Cardiac muscle cell (in vitro differentiated cells and primary cell): Measurements from ENCODE around the gene IDS. TPM values are rescaled to one million over a fixed set of nuclear protein-coding genes. Genes with fewer than 3 reads are reported as not detected.
"Not testable (repeated sequence)": the region's sequence is repeated elsewhere in the genome, so short reads cannot be mapped to it uniquely, and the experiment has no call there.

Source experiments
- DNase-seq, 2 donors: peaks; one replicate each; pipeline versions ENCODE4 v3.0.0 to v3.0.0-alpha.2; 2010 to 2017; ENCODE audit warnings: low read depth in 1 of 2, low spot score in 1 of 2
- H3K27ac ChIP-seq: fragments of 200-600 bp; sonication (generic); 2 replicates; pipeline ENCODE4 v1.5.1; 2016
- H3K27me3 ChIP-seq: fragments of 200-600 bp; sonication (generic); 2 replicates; pipeline ENCODE4 v1.6.0; 2016; ENCODE audit warnings: control low read depth
- H3K36me3 ChIP-seq: fragments of 200-600 bp; sonication (generic); 2 replicates; pipeline ENCODE4 v1.5.1; 2016; ENCODE audit warnings: control low read depth
- H3K4me1 ChIP-seq: fragments of 200-600 bp; sonication (generic); 2 replicates; pipeline ENCODE4 v1.8.1; 2017; ENCODE audit warnings: low read depth, mild to moderate bottlenecking, mixed run types
- H3K4me3 ChIP-seq: fragments of 200-600 bp; sonication (generic); 2 replicates; pipeline ENCODE4 v1.5.1; 2016; ENCODE audit warnings: mild to moderate bottlenecking
- H3K9me3 ChIP-seq: fragments of 200-600 bp; sonication (generic); 2 replicates; pipeline ENCODE4 v1.5.1; 2017; ENCODE audit warnings: low read depth, mild to moderate bottlenecking, control low read depth
- CTCF ChIP-seq: IDR thresholded peaks from 2 replicates; pipeline ENCODE4 v1.5.1; 2012; ENCODE audit warnings: low read depth, mild to moderate bottlenecking, low read length
- polyA plus RNA-seq: library from polyadenylated mRNA; unstranded; fragments of >200 nt; fragmentation: Nextera tagmentation; extraction: Ambion mirVana; gene quantifications from 2 replicates; pipeline ENCODE4 v1.2.1, GENCODE V29; 2016
- total RNA-seq: library from RNA; depleted of rRNA; stranded (reverse); fragments of >200 nt; gene quantifications from 2 replicates; pipeline ENCODE4 v1.2.3, GENCODE V29; 2016

The IDS gene, protein sequence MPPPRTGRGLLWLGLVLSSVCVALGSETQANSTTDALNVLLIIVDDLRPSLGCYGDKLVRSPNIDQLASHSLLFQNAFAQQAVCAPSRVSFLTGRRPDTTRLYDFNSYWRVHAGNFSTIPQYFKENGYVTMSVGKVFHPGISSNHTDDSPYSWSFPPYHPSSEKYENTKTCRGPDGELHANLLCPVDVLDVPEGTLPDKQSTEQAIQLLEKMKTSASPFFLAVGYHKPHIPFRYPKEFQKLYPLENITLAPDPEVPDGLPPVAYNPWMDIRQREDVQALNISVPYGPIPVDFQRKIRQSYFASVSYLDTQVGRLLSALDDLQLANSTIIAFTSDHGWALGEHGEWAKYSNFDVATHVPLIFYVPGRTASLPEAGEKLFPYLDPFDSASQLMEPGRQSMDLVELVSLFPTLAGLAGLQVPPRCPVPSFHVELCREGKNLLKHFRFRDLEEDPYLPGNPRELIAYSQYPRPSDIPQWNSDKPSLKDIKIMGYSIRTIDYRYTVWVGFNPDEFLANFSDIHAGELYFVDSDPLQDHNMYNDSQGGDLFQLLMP
- total RNA-seq (26.5 and 38.6 TPM in 2 replicates), polyA plus RNA-seq (27.8 and 44.0 TPM in 2 replicates)

GRCh38 chrX:149504915-149505651 is at the start of gene IDS:
Gene IDS, minus strand, starts transcription at chrX:149505306. Its CDS starts 169 bp downstream, at chrX:149505137.
- peak within 1 kb of the TSS; percentile 60 for H3K27ac ChIP-seq
- peak; percentile 88 to 92 for DNase-seq
- no peaks in the 10 kb centered on the region for H3K36me3 ChIP-seq
- H3K27me3 ChIP-seq = no peaks in the 10 kb centered on the region
- no peak for TF ChIP-seq CTCF
- H3K4me1 ChIP-seq = no peaks in the 10 kb centered on the region
- peak within 1 kb of the TSS; percentile 55 for H3K4me3 ChIP-seq
- no peaks in the 10 kb centered on the region for H3K9me3 ChIP-seq

DNA sequence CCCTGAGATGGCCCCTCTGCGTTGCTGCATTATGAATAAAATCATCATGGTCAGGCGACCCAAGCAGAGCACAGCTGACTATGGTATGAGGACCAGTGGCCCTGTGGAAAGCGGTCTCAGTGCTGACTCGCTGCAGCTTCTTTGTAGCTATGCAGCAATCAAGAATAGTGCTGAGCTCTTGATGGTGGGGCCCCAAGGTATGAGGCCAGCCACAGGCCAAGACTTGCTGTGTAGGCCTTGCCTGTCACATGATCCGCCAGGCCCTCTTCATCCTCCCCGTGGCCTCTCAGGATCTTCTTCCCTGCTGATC is 46.8 kb upstream of the IDS start:
- not testable (repeated sequence) for H3K4me1 ChIP-seq, DNase-seq, H3K9me3 ChIP-seq, H3K27ac ChIP-seq, H3K27me3 ChIP-seq, H3K4me3 ChIP-seq, H3K36me3 ChIP-seq

GRCh38 chrX:149551245-149551938 is 46.3 kb upstream of the IDS start:
- H3K27me3 ChIP-seq, H3K4me3 ChIP-seq, H3K27ac ChIP-seq, H3K36me3 ChIP-seq, H3K9me3 ChIP-seq, H3K4me1 ChIP-seq, DNase-seq: not testable (repeated sequence)

GRCh38 chrX:149550454-149550853 is 45.3 kb upstream of the IDS start:
- not testable (repeated sequence) for H3K27ac ChIP-seq, DNase-seq, H3K9me3 ChIP-seq

DNA sequence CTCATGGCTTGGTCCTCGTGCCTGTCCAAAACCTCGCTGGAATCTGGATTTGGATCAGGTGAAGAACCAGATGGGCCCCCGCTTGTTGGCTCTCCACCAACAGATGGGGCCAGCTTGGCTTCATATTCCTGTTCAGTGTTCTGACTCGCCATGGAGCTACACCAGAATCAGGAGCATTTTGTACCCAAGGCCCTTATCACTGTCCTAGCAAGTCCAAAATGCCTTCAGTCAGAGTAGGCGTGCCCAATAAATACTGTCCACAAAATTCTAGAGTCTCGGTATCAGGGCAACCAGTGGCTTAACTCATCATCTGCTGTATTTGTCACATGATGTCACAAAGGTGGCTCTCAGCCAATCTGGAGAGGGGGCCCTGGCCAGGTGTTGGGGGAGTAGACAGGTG is 44.6 kb upstream of the IDS start, which contains the start of gene HSFX3:
Gene HSFX3 (minus strand): TSS at position 224 of the 400 bp plus-strand sequence. CDS start 72 bp downstream, at position 152.
- H3K27ac ChIP-seq, H3K4me1 ChIP-seq, H3K9me3 ChIP-seq, H3K4me3 ChIP-seq, H3K36me3 ChIP-seq, H3K27me3 ChIP-seq, DNase-seq: not testable (repeated sequence)

More at GRCh38 chrX:149550454-149550853, 45.3 kb upstream of the IDS start:
- H3K4me3 ChIP-seq, H3K36me3 ChIP-seq, H3K27me3 ChIP-seq, H3K4me1 ChIP-seq: not testable (repeated sequence)

DNA sequence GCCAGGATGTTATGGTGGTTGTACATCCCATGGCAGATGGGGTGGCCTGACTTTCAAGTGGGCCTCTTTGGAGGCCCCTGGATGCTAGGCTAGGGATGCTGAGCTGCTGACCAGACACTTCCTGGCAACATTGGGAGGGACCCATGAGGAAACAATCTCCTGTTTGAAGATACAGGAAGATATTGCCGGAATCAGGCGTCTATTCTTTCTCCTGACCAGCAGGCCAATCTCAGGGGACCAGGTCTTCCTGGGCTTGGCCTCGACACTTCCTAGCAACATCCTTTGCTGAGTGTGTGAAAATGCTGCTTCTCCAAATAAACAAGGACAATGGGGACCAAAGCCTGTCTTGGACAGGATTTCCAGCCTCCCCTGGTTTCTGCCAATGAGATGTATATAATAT is 42.7 kb upstream of the IDS start:
- DNase-seq, H3K36me3 ChIP-seq, H3K4me1 ChIP-seq, H3K27ac ChIP-seq, H3K4me3 ChIP-seq, H3K9me3 ChIP-seq, H3K27me3 ChIP-seq: not testable (repeated sequence)

GRCh38 chrX:149546962-149547361 is 41.9 kb upstream of the IDS start:
- H3K27ac ChIP-seq, H3K27me3 ChIP-seq, H3K4me3 ChIP-seq, H3K36me3 ChIP-seq, H3K4me1 ChIP-seq, H3K9me3 ChIP-seq, DNase-seq: not testable (repeated sequence)

DNA sequence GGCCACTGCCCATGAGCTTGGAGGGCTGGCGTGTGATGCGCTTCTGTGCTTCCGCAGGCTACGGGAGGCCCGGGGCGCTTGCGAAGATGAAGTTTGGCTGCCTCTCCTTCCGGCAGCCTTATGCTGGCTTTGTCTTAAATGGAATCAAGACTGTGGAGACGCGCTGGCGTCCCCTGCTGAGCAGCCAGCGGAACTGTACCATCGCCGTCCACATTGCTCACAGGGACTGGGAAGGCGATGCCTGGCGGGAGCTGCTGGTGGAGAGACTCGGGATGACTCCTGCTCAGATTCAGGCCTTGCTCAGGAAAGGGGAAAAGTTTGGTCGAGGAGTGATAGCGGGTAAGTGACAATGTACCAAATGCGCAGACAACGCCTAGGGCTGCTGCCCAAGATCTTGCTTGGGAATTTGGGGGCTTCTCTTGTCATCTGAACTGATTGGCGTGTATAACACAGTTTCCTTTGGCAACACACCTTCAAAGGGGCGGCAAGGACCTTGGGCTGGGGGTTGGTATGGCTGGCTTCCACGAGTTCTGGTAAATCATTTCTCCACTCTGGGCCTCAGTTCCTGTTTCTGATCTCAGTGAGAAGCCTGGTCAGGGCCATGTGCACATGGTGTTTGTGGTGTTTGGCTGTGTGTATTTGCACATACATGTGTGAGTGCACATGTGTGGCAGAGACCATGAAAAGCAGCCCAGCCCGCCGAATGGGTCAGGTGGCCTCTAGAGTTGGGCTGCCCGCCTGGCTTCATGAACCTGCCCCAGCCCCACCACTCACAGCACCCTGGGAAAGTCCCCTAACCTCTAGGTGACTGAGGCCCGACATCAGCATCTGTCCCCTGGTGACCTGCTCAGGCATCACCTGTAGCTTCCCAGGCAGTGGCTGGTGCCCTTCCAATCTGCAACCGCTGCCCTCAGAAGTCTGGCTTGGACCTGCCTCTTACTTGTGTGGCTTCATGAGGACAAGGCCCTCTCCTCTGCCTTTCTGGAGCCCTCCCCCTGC is 40.7 kb upstream of the IDS start:
- DNase-seq = peak; percentile 25 to 26
- not testable (repeated sequence) for H3K36me3 ChIP-seq

More for the DNA sequence above, 40.7 kb upstream of the IDS start:
- not testable (repeated sequence) for H3K4me3 ChIP-seq, H3K27me3 ChIP-seq, H3K27ac ChIP-seq, H3K9me3 ChIP-seq, H3K4me1 ChIP-seq
